ENCODE measurements around the gene PTPRS.

The PTPRS gene

GRCh38 chr19:5326986-5327623 is 13.5 kb downstream of the PTPRS start:
- Histone ChIP-seq H3K27me3 (replicated peaks) (no peaks in the 10 kb centered on the region), H3K4me3 (ENCODE audit: low read depth, low read length) (no peak overlapping the region), H3K36me3 (replicated peaks) (peaks cover 3% of the 10 kb centered on the region), H3K27ac (no peak overlapping the region)
- in situ Hi-C loops (cut with HindIII; ENCODE audit: low pct_ligation_motif_present, low sequenced_read_pairs): no loop called here
- TF ChIP-seq CTCF (IDR thresholded peaks at IDR 0.05; ENCODE audit: low read depth, low read length, missing control alignments): no peak
- no peak for DNase-seq

- no peaks in the 10 kb centered on the region for H3K27me3 ChIP-seq (replicated peaks)
Observed at GRCh38 chr19:5326545-5326944, 14.1 kb downstream of the PTPRS start.

GRCh38 chr19:5324947-5325346 is 15.7 kb downstream of the PTPRS start:
- H3K36me3 ChIP-seq (replicated peaks): peaks cover 3% of the 10 kb centered on the region
- H3K4me3 ChIP-seq (ENCODE audit: low read depth, low read length): no peak overlapping the region
- in situ Hi-C loops (cut with HindIII; ENCODE audit: low pct_ligation_motif_present, low sequenced_read_pairs): no loop called here
- no peak for TF ChIP-seq CTCF (IDR thresholded peaks at IDR 0.05; ENCODE audit: low read depth, low read length, missing control alignments)
- no peak overlapping the region for H3K27ac ChIP-seq
- DNase-seq: no peak
- no peaks in the 10 kb centered on the region for H3K27me3 ChIP-seq (replicated peaks)

More at GRCh38 chr19:5326545-5326944, 14.1 kb downstream of the PTPRS start:
- Histone ChIP-seq H3K4me3 (ENCODE audit: low read depth, low read length) (no peak overlapping the region), H3K27ac (no peak overlapping the region), H3K36me3 (replicated peaks) (peaks cover 3% of the 10 kb centered on the region)
- in situ Hi-C loops (cut with HindIII; ENCODE audit: low pct_ligation_motif_present, low sequenced_read_pairs): no loop called here
- no peak for DNase-seq
- TF ChIP-seq CTCF (IDR thresholded peaks at IDR 0.05; ENCODE audit: low read depth, low read length, missing control alignments): no peak

GRCh38 chr19:5323475-5323811 is 17.2 kb downstream of the PTPRS start:
- Histone ChIP-seq H3K4me3 (ENCODE audit: low read depth, low read length) (no peak overlapping the region), H3K27me3 (replicated peaks) (no peaks in the 10 kb centered on the region), H3K27ac (no peak overlapping the region), H3K36me3 (replicated peaks) (peaks cover 2% of the 10 kb centered on the region)
- in situ Hi-C loops (cut with HindIII; ENCODE audit: low pct_ligation_motif_present, low sequenced_read_pairs): no loop called here
- no peak for DNase-seq
- no peak for TF ChIP-seq CTCF (IDR thresholded peaks at IDR 0.05; ENCODE audit: low read depth, low read length, missing control alignments)

GRCh38 chr19:5321851-5322681 is 18.5 kb downstream of the PTPRS start:
- peak; percentile 5 for TF ChIP-seq CTCF (IDR thresholded peaks at IDR 0.05; ENCODE audit: low read depth, low read length, missing control alignments)
- Histone ChIP-seq H3K36me3 (replicated peaks) (no peaks in the 10 kb centered on the region), H3K27me3 (replicated peaks) (no peaks in the 10 kb centered on the region), H3K27ac (no peak overlapping the region), H3K4me3 (ENCODE audit: low read depth, low read length) (no peak overlapping the region)
- in situ Hi-C loops (cut with HindIII; ENCODE audit: low pct_ligation_motif_present, low sequenced_read_pairs): no loop called here
- DNase-seq: no peak

Measured in brain microvascular endothelial cell (primary cell).